ENCODE measurements around the gene PLCB4. TPM values are rescaled to one million over a fixed set of nuclear protein-coding genes. Genes with fewer than 3 reads are reported as not detected.

Gene PLCB4
- total RNA-seq, 1 experiment from 2014 or later: 0.91 TPM

- ChIA-PET CTCF (interaction anchor here (0.6 kb wide), 1 partner anchor 875 kb away, joined by 4 read pairs; no protein-coding TSS in a partner anchor), POLR2A (interaction anchor here (0.6 kb wide), 1 partner anchor 32 kb away, joined by 3 read pairs; no protein-coding TSS in a partner anchor)
- no peak for TF ChIP-seq CTCF (IDR thresholded peaks at IDR 0.05; ENCODE audit: unreplicated experiment)
- Mint-ChIP-seq H3K4me1 (ENCODE audit: insufficient read depth, unreplicated experiment) (no peaks in the 10 kb centered on the region), H3K27me3 (ENCODE audit: insufficient read depth, unreplicated experiment) (no peaks in the 10 kb centered on the region), H3K9me3 (ENCODE audit: unreplicated experiment) (no peaks in the 10 kb centered on the region), H3K27ac (ENCODE audit: low read depth, unreplicated experiment) (no peak overlapping the region), H3K4me3 (ENCODE audit: unreplicated experiment) (no peak overlapping the region), H3K36me3 (ENCODE audit: insufficient read depth, unreplicated experiment) (no peaks in the 10 kb centered on the region)
- BruUV-seq (replicated peaks): no TSS peak
- intact Hi-C loops (cut with micrococcal nuclease): no loop called here
- peak; percentile 87 for DNase-seq (ENCODE audit: unreplicated experiment)
These were observed 33.8 kb upstream of the PLCB4 start for GRCh38 chr20:9035126-9035525.

GRCh38 chr20:9036593-9036992 is 32.3 kb upstream of the PLCB4 start:
- no peak for TF ChIP-seq CTCF (IDR thresholded peaks at IDR 0.05; ENCODE audit: unreplicated experiment)
- no peak overlapping the region for H3K4me3 Mint-ChIP-seq (ENCODE audit: unreplicated experiment)
- peak; percentile 46 for DNase-seq (ENCODE audit: unreplicated experiment)
- intact Hi-C loops (cut with micrococcal nuclease): no loop called here
- H3K27ac Mint-ChIP-seq (ENCODE audit: low read depth, unreplicated experiment): no peak overlapping the region
- BruUV-seq (replicated peaks): no TSS peak
- no peaks in the 10 kb centered on the region for H3K27me3 Mint-ChIP-seq (ENCODE audit: insufficient read depth, unreplicated experiment)
- no peaks in the 10 kb centered on the region for H3K9me3 Mint-ChIP-seq (ENCODE audit: unreplicated experiment)
- H3K4me1 Mint-ChIP-seq (ENCODE audit: insufficient read depth, unreplicated experiment): no peaks in the 10 kb centered on the region
- H3K36me3 Mint-ChIP-seq (ENCODE audit: insufficient read depth, unreplicated experiment): no peaks in the 10 kb centered on the region
- ChIA-PET POLR2A (interaction anchor here (1.1 kb wide), 1 partner anchor 178 kb away, joined by 4 read pairs; no protein-coding TSS in a partner anchor), CTCF (no interaction called here)

GRCh38 chr20:9038791-9039535 is 29.9 kb upstream of the PLCB4 start:
- CTCF ChIA-PET: interaction anchor here (0.6 to 1.1 kb wide), 2 partner anchors 11 to 185 kb away, joined by 3 to 5 read pairs; no protein-coding TSS in a partner anchor
- POLR2A ChIA-PET: no interaction called here
- H3K4me3 Mint-ChIP-seq (ENCODE audit: unreplicated experiment): no peak overlapping the region

More at GRCh38 chr20:9038791-9039535, 29.9 kb upstream of the PLCB4 start:
- H3K27me3 Mint-ChIP-seq (ENCODE audit: insufficient read depth, unreplicated experiment): no peaks in the 10 kb centered on the region
- DNase-seq (ENCODE audit: unreplicated experiment): no peak
- TF ChIP-seq CTCF (IDR thresholded peaks at IDR 0.05; ENCODE audit: unreplicated experiment): no peak
- intact Hi-C loops (cut with micrococcal nuclease): no loop called here
- no peaks in the 10 kb centered on the region for H3K9me3 Mint-ChIP-seq (ENCODE audit: unreplicated experiment)
- BruUV-seq (replicated peaks): no TSS peak
- H3K4me1 Mint-ChIP-seq (ENCODE audit: insufficient read depth, unreplicated experiment): no peaks in the 10 kb centered on the region
- H3K36me3 Mint-ChIP-seq (ENCODE audit: insufficient read depth, unreplicated experiment): no peaks in the 10 kb centered on the region
- no peak overlapping the region for H3K27ac Mint-ChIP-seq (ENCODE audit: low read depth, unreplicated experiment)

All from MCF 10A (cell line).